Kidney epithelial cell (primary cell): ENCODE data around the gene FBXO34. TPM values are rescaled to one million over a fixed set of nuclear protein-coding genes. Genes with fewer than 3 reads are reported as not detected.

ENCODE experiments used
- DNase-seq: peaks from one replicate; pipeline ENCODE4 v3.0.0-alpha.2; 2010; ENCODE audit warnings: low read depth
- H3K27me3 ChIP-seq: 2 replicates; pipeline ENCODE4 v1.6.0; 2011; ENCODE audit warnings: low read length; ENCODE audit not compliant: control insufficient read depth, insufficient read depth
- H3K36me3 ChIP-seq: 2 replicates; pipeline ENCODE4 v1.5.1; 2011; ENCODE audit warnings: low read length; ENCODE audit not compliant: control insufficient read depth, insufficient read depth
- H3K4me3 ChIP-seq: 2 replicates; pipeline ENCODE4 v1.5.1; 2011; ENCODE audit warnings: low read depth, mild to moderate bottlenecking, control low read depth, low read length
- CTCF ChIP-seq: IDR thresholded peaks from 2 replicates; pipeline ENCODE4 v1.5.1; 2011; ENCODE audit warnings: mild to moderate bottlenecking, moderate library complexity, low read length, control low read depth, inconsistent platforms; ENCODE audit not compliant: insufficient read depth, poor library complexity, severe bottlenecking
- total RNA-seq: library from RNA; depleted of rRNA; stranded (reverse); fragments of >200 nt; gene quantifications from 2 replicates; pipeline ENCODE4 v1.2.3, GENCODE V29; 2015

The FBXO34 gene
- total RNA-seq, 1 donor from 2014 or later = 18.4 TPM

GRCh38 chr14:55347040-55347439 lies 75.8 kb downstream of the FBXO34 start:
- no peak for TF ChIP-seq CTCF
- DNase-seq = no peak
- Histone ChIP-seq H3K4me3 (no peak overlapping the region), H3K36me3 (peaks cover 3% of the 10 kb centered on the region), H3K27me3 (no peaks in the 10 kb centered on the region)

- no peak for TF ChIP-seq CTCF
- no peaks in the 10 kb centered on the region for H3K27me3 ChIP-seq
- peaks cover 5% of the 10 kb centered on the region for H3K36me3 ChIP-seq
- H3K4me3 ChIP-seq = no peak overlapping the region
- no peak for DNase-seq
Measured at GRCh38 chr14:55347748-55348147, 76.5 kb downstream of the FBXO34 start.

- no peaks in the 10 kb centered on the region for H3K27me3 ChIP-seq
Measured at GRCh38 chr14:55348766-55349453, 77.7 kb downstream of the FBXO34 start.

GRCh38 chr14:55349565-55349964 lies 78.3 kb downstream of the FBXO34 start:
- H3K4me3 ChIP-seq = no peak overlapping the region
- no peak for DNase-seq
- TF ChIP-seq CTCF = no peak
- H3K27me3 ChIP-seq = no peaks in the 10 kb centered on the region
- H3K36me3 ChIP-seq = peaks cover 5% of the 10 kb centered on the region

More at GRCh38 chr14:55348766-55349453, 77.7 kb downstream of the FBXO34 start:
- DNase-seq = no peak
- Histone ChIP-seq H3K4me3 (no peak overlapping the region), H3K36me3 (peaks cover 5% of the 10 kb centered on the region)
- TF ChIP-seq CTCF = no peak

- Histone ChIP-seq H3K4me3 (no peak overlapping the region), H3K36me3 (peaks cover 5% of the 10 kb centered on the region), H3K27me3 (no peaks in the 10 kb centered on the region)
- DNase-seq = no peak
- TF ChIP-seq CTCF = no peak
Measured at GRCh38 chr14:55350461-55350860, 79.2 kb downstream of the FBXO34 start.

- H3K36me3 ChIP-seq = peaks cover 5% of the 10 kb centered on the region
- no peak for DNase-seq
- H3K4me3 ChIP-seq = no peak overlapping the region
- no peak for TF ChIP-seq CTCF
- H3K27me3 ChIP-seq = no peaks in the 10 kb centered on the region
Measured at GRCh38 chr14:55351111-55351510, 79.9 kb downstream of the FBXO34 start.
